ENCODE measurements around the gene CR1. TPM values are rescaled to one million over a fixed set of nuclear protein-coding genes. Genes with fewer than 3 reads are reported as not detected.

CR1 gene
- total RNA-seq, 1 donor from 2014 or later, result 0.51 TPM

DNA sequence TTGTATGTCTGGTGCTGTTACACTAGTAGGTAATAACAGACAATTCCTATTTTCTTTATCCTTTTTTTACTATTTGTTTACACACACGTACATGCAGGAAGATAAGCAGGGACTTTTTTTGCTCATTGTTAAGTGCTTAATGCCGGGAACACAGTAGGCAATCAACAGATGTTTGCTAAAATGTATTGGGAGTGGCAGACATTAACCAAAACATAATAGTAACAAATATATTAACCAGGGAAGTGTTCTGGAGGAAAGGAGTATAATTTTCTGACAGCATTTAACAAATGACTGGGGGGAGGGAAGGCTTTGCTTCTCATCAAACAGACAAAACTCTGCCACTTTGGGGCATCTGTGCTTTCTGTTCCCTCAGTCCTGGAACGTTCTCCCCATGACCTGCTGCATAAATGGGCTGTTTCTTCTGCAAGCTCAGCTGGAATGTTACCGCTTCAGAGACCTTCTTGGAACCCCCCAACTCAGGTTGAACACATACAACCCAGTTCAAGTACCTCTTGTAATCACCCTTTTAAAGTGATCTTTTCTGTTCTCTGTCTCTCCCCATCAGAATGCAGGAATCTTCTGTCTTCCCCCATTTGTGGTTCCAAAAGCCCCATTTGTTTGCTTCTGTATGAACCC, 151.1 kb downstream of the CR1 start:
- Mint-ChIP-seq H3K27ac (ENCODE audit: unreplicated experiment) (peak overlapping the region; percentile 12), H3K27me3 (ENCODE audit: unreplicated experiment) (peaks cover 10% of the 10 kb centered on the region), H3K4me1 (ENCODE audit: unreplicated experiment) (peaks cover 54% of the 10 kb centered on the region), H3K36me3 (ENCODE audit: low read depth, unreplicated experiment) (peaks cover 7% of the 10 kb centered on the region), H3K4me3 (ENCODE audit: unreplicated experiment) (peak overlapping the region; percentile 88), H3K9me3 (ENCODE audit: unreplicated experiment) (no peaks in the 10 kb centered on the region)
- no peak for DNase-seq (ENCODE audit: low spot score)
- TF ChIP-seq, protein P1, sequence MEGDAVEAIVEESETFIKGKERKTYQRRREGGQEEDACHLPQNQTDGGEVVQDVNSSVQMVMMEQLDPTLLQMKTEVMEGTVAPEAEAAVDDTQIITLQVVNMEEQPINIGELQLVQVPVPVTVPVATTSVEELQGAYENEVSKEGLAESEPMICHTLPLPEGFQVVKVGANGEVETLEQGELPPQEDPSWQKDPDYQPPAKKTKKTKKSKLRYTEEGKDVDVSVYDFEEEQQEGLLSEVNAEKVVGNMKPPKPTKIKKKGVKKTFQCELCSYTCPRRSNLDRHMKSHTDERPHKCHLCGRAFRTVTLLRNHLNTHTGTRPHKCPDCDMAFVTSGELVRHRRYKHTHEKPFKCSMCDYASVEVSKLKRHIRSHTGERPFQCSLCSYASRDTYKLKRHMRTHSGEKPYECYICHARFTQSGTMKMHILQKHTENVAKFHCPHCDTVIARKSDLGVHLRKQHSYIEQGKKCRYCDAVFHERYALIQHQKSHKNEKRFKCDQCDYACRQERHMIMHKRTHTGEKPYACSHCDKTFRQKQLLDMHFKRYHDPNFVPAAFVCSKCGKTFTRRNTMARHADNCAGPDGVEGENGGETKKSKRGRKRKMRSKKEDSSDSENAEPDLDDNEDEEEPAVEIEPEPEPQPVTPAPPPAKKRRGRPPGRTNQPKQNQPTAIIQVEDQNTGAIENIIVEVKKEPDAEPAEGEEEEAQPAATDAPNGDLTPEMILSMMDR (IDR thresholded peaks at IDR 0.05; ENCODE audit: unreplicated experiment), result no peak

DNA sequence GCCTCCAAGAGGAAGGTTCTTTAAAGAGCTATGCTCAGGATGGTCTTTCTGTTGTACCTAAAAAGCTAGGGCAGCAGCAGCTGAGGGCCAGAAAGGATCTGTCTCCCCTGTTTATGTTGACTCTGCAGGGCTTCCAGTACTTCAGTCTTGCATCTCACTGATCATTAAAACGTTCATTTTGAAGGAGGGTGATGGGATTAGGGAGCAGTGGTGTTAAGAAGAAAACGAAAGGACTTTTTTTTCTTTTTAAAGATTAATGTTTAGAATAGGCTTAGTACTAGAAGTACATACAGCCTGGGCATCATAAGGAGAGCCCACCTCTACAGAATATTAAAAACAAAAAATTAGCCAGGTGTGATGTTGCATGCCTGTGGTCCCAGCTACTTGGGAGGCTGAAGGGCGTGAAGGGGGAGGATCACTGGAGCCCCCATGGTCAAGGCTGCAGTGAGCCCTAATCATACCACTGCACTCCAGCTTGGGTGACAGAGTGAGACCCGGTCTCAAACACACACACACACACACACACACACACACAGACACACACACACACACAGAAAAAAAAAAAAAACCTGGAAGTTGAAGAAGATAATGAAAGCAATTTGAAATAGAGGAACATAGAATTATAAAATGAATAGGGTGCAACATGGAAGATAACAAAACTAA, 151.8 kb downstream of the CR1 start:
- Mint-ChIP-seq H3K9me3 (ENCODE audit: unreplicated experiment) (no peaks in the 10 kb centered on the region), H3K4me3 (ENCODE audit: unreplicated experiment) (peak overlapping the region; percentile 88), H3K27ac (ENCODE audit: unreplicated experiment) (peak overlapping the region; percentile 14), H3K27me3 (ENCODE audit: unreplicated experiment) (peaks cover 10% of the 10 kb centered on the region), H3K36me3 (ENCODE audit: low read depth, unreplicated experiment) (peaks cover 7% of the 10 kb centered on the region), H3K4me1 (ENCODE audit: unreplicated experiment) (peaks cover 51% of the 10 kb centered on the region)
- TF ChIP-seq, protein P1 (IDR thresholded peaks at IDR 0.05; ENCODE audit: unreplicated experiment), result no peak
- DNase-seq (ENCODE audit: low spot score), result no peak

DNA sequence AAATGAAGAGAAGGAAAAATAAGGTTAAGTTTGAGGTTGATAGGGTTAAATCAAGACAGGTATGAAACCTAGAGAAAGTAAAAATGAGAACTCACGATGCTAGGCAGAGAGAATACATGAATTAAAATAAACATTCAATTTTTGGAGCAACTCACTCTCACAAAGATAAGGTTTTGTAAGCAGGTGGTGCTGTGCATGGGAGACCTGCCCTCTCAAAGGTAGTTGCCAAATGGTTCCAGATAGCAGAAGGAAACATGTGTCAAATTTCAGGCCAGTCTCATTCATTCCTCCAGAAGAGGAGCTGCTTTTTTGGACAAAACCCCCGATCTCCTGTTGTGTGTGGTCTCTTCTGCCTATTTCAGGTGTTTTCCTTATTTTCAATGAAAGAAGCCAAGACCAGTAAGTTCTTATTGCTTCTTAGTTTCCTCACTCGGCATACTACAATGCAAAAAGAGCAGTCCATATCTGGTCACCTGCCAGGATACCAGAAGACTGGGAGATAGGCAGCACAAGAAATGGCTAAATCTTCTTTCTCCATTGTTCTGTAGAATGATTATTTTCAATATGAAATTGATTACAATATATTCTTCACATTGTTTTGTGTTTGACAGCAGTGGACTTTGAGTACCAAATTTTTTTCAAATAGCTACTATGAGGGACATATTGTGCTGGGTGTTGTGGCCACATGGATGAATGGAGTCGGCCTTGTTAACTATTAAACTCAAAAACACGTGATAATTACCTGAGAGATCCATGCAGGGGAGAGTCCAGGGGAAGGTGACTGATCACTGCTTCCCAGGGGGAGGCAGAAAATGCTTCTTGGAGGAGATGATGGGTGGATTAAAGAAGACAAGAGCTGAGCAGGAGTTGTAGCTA, 152.6 kb downstream of the CR1 start:
- no peak for DNase-seq (ENCODE audit: low spot score)
- H3K36me3 Mint-ChIP-seq (ENCODE audit: low read depth, unreplicated experiment), result peaks cover 7% of the 10 kb centered on the region
- peaks cover 10% of the 10 kb centered on the region for H3K27me3 Mint-ChIP-seq (ENCODE audit: unreplicated experiment)
- TF ChIP-seq, protein P1 (IDR thresholded peaks at IDR 0.05; ENCODE audit: unreplicated experiment), result no peak
- H3K4me1 Mint-ChIP-seq (ENCODE audit: unreplicated experiment), result peaks cover 51% of the 10 kb centered on the region
- peak overlapping the region; percentile 59 for H3K4me3 Mint-ChIP-seq (ENCODE audit: unreplicated experiment)
- peak overlapping the region; percentile 14 for H3K27ac Mint-ChIP-seq (ENCODE audit: unreplicated experiment)
- H3K9me3 Mint-ChIP-seq (ENCODE audit: unreplicated experiment), result no peaks in the 10 kb centered on the region

DNA sequence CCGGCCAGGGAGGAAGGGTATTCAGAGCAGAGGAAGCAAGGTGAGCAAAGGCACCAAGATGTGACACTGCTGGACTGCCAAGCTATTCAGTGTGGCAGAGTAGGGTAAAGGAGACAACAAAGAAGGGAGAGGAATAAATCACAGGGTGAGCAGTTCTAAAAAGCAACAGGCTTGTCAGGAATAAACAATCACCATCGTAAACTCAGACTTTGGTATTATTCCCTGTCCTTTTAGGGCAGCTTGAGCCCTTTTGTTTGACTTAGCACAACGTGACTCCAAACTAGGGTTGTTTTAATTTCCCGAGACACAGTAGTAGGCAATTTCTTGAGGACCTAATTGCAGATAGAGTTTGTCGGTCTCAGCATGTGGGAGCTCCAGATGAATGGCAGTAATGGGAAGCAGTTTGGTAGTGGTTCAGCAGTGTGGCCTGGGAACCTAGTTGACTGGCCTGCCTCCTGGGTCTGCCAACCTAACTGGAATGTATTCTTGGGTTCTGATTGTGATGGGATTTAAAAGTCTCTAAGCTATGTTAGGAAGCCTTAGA, 153.3 kb downstream of the CR1 start:
- Mint-ChIP-seq H3K9me3 (ENCODE audit: unreplicated experiment) (no peaks in the 10 kb centered on the region), H3K27me3 (ENCODE audit: unreplicated experiment) (peaks cover 10% of the 10 kb centered on the region), H3K36me3 (ENCODE audit: low read depth, unreplicated experiment) (peaks cover 7% of the 10 kb centered on the region), H3K27ac (ENCODE audit: unreplicated experiment) (peak overlapping the region; percentile 28), H3K4me3 (ENCODE audit: unreplicated experiment) (peak overlapping the region; percentile 59), H3K4me1 (ENCODE audit: unreplicated experiment) (peaks cover 49% of the 10 kb centered on the region)
- TF ChIP-seq, protein P1 (IDR thresholded peaks at IDR 0.05; ENCODE audit: unreplicated experiment), result no peak
- no peak for DNase-seq (ENCODE audit: low spot score)

Data from endothelial cell (in vitro differentiated cells).